ENCODE data around the gene KCNJ6. TPM values are rescaled to one million over a fixed set of nuclear protein-coding genes. Genes with fewer than 3 reads are reported as not detected.

KCNJ6 gene
- total RNA-seq, 1 experiment from 2014 or later = not detected

DNA sequence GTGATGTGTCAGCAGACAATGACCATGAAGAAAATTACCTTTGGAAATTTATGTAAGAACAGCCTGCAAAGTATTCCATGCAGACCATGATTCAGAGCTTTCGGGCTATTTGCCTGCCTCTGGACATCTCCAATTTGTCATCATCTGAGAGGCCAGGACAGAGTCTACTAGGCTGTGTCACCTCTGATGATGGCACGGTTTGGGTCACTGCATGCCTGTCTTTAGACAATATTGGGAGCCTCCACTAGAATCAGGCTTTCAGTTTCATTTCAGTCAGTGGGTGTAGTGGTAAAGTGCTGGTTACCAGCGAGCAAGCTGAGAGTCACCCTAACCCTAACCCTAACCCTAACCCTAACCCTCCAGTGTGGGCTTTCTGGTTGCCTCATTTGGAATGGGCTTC, 80.8 kb downstream of the KCNJ6 start:
- H3K36me3 ChIP-seq (ENCODE audit: control insufficient read depth, insufficient read depth, low read length) = no peaks in the 10 kb centered on the region
- in situ Hi-C loops (cut with HindIII; ENCODE audit: low pct_unique_long_range_greater_than_20kb, low sequenced_read_pairs) (no loop called here), intact Hi-C loops (cut with micrococcal nuclease; ENCODE audit: unreplicated experiment) (no loop called here)
- H3K27ac ChIP-seq (ENCODE audit: low read length) = no peak overlapping the region
- POLR2A ChIA-PET = no interaction called here
- no peaks in the 10 kb centered on the region for H3K4me1 ChIP-seq (ENCODE audit: control insufficient read depth, insufficient read depth, low read length)
- CTCF ChIA-PET = interaction anchor here (0.6 kb wide), 1 partner anchor 149 kb away, joined by 5 read pairs; no protein-coding TSS in a partner anchor
- DNase-seq (ENCODE audit: low read depth, low spot score) (no peak), ATAC-seq (no peak)
- no TSS peak for BruUV-seq (replicated peaks)
- no peaks in the 10 kb centered on the region; the same call in 1 of the 2 replicates for H3K27me3 ChIP-seq (ENCODE audit: control insufficient read depth, insufficient read depth, low read length)
- TF ChIP-seq POLR2AphosphoS5 (IDR thresholded peaks at IDR 0.05; ENCODE audit: low read depth, low read length) (no peak), TCF7L2 (IDR thresholded peaks at IDR 0.05; ENCODE audit: low read depth, low read length) (no peak), SIN3A (IDR thresholded peaks at IDR 0.05; ENCODE audit: borderline replicate concordance, insufficient read depth, low read depth, low read length) (no peak), REST (IDR thresholded peaks at IDR 0.05; ENCODE audit: insufficient read depth in 1 of 2, low read depth in 2 of 2, low read length in 1 of 2) (no peak)
- TF ChIP-seq, protein P1, sequence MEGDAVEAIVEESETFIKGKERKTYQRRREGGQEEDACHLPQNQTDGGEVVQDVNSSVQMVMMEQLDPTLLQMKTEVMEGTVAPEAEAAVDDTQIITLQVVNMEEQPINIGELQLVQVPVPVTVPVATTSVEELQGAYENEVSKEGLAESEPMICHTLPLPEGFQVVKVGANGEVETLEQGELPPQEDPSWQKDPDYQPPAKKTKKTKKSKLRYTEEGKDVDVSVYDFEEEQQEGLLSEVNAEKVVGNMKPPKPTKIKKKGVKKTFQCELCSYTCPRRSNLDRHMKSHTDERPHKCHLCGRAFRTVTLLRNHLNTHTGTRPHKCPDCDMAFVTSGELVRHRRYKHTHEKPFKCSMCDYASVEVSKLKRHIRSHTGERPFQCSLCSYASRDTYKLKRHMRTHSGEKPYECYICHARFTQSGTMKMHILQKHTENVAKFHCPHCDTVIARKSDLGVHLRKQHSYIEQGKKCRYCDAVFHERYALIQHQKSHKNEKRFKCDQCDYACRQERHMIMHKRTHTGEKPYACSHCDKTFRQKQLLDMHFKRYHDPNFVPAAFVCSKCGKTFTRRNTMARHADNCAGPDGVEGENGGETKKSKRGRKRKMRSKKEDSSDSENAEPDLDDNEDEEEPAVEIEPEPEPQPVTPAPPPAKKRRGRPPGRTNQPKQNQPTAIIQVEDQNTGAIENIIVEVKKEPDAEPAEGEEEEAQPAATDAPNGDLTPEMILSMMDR (IDR thresholded peaks at IDR 0.05) = no peak
- H3K4me3 ChIP-seq (ENCODE audit: low read depth in 2 of 2, low read length in 2 of 2) = no peak overlapping the region
- H3K9me3 ChIP-seq (ENCODE audit: control insufficient read depth, insufficient read depth, low read depth, low read length) = no peaks in the 10 kb centered on the region

GRCh38 chr21:37833301-37833700, 83.0 kb downstream of the KCNJ6 start:
- ChIA-PET CTCF (no interaction called here), POLR2A (no interaction called here)
- intact Hi-C loops (cut with micrococcal nuclease; ENCODE audit: unreplicated experiment) = no loop called here
- TF ChIP-seq TCF7L2 (IDR thresholded peaks at IDR 0.05; ENCODE audit: low read depth, low read length) = no peak
- no peak for TF ChIP-seq SIN3A (IDR thresholded peaks at IDR 0.05; ENCODE audit: borderline replicate concordance, insufficient read depth, low read depth, low read length)
- TF ChIP-seq, protein P1 (IDR thresholded peaks at IDR 0.05) = no peak
- TF ChIP-seq REST (IDR thresholded peaks at IDR 0.05; ENCODE audit: insufficient read depth in 1 of 2, low read depth in 2 of 2, low read length in 1 of 2) = no peak
- in situ Hi-C loops (cut with HindIII; ENCODE audit: low pct_unique_long_range_greater_than_20kb, low sequenced_read_pairs) = no loop called here
- no peak overlapping the region for H3K4me3 ChIP-seq (ENCODE audit: low read depth in 2 of 2, low read length in 2 of 2)
- BruUV-seq (replicated peaks) = no TSS peak
- no peak overlapping the region for H3K27ac ChIP-seq (ENCODE audit: low read length)
- H3K36me3 ChIP-seq (ENCODE audit: control insufficient read depth, insufficient read depth, low read length) = no peaks in the 10 kb centered on the region
- no peaks in the 10 kb centered on the region for H3K4me1 ChIP-seq (ENCODE audit: control insufficient read depth, insufficient read depth, low read length)
- ATAC-seq (no peak), DNase-seq (ENCODE audit: low read depth, low spot score) (no peak)
- no peaks in the 10 kb centered on the region for H3K9me3 ChIP-seq (ENCODE audit: control insufficient read depth, insufficient read depth, low read depth, low read length)
- no peaks in the 10 kb centered on the region; the same call in 1 of the 2 replicates for H3K27me3 ChIP-seq (ENCODE audit: control insufficient read depth, insufficient read depth, low read length)
